ENCODE data around the gene TMEM273.

DNA sequence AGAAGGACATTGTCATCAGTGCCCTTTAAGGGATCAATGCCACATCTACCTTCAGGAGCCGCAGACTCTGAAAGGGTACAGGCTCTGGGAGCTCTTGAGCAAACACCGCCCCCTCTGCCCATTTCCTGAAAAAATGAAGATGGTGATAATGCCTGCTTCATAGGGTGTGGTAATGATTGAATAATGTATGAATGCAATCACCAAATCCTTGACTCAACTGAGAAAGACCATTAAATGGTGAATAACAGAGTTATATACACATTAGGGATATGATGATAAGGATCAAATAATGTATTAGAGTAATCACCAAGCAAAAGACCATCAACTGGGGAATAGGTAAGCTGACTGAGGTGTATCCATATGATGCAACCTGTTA is 55.8 kb downstream of the TMEM273 start:
- TF ChIP-seq, protein P1, sequence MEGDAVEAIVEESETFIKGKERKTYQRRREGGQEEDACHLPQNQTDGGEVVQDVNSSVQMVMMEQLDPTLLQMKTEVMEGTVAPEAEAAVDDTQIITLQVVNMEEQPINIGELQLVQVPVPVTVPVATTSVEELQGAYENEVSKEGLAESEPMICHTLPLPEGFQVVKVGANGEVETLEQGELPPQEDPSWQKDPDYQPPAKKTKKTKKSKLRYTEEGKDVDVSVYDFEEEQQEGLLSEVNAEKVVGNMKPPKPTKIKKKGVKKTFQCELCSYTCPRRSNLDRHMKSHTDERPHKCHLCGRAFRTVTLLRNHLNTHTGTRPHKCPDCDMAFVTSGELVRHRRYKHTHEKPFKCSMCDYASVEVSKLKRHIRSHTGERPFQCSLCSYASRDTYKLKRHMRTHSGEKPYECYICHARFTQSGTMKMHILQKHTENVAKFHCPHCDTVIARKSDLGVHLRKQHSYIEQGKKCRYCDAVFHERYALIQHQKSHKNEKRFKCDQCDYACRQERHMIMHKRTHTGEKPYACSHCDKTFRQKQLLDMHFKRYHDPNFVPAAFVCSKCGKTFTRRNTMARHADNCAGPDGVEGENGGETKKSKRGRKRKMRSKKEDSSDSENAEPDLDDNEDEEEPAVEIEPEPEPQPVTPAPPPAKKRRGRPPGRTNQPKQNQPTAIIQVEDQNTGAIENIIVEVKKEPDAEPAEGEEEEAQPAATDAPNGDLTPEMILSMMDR (conservative IDR thresholded peaks at IDR 0.05; ENCODE audit: low read depth, low read length): no peak
- no peak for TF ChIP-seq POLR2A (IDR thresholded peaks at IDR 0.05; ENCODE audit: low read depth, low read length)
- no peak for TF ChIP-seq RFX5 (IDR thresholded peaks at IDR 0.05; ENCODE audit: low read depth, low read length)
